GM23248 (cell line): ENCODE data around the gene ANKLE2.

Experiments
- EZH2 ChIP-seq: fragments of 200-600 bp; sonication (generic); IDR thresholded peaks from 2 replicates; pipeline ENCODE4 v1.6.1; 2018; ENCODE audit warnings: antibody characterized with exemption, mild to moderate bottlenecking; ENCODE audit not compliant: insufficient read depth, poor library complexity, severe bottlenecking
- EZH2phosphoT487 ChIP-seq: fragments of 200-600 bp; sonication (generic); IDR thresholded peaks from 2 replicates; pipeline ENCODE4 v1.6.1; 2018; ENCODE audit warnings: antibody characterized with exemption, moderate library complexity, mild to moderate bottlenecking, low read depth; ENCODE audit not compliant: insufficient read depth

GRCh38 chr12:132761921-132762583 lies 420 bp upstream of the ANKLE2 start:
- TF ChIP-seq EZH2 (no peak), EZH2phosphoT487 (no peak)
